ENCODE data around the gene SYT2. TPM values are rescaled to one million over a fixed set of nuclear protein-coding genes. Genes with fewer than 3 reads are reported as not detected.
A peak's percentile ranks its signal among the peaks of the same experiment; 100 is the strongest.

Gene SYT2
- total RNA-seq, 1 experiment from 2014 or later, result not detected

DNA sequence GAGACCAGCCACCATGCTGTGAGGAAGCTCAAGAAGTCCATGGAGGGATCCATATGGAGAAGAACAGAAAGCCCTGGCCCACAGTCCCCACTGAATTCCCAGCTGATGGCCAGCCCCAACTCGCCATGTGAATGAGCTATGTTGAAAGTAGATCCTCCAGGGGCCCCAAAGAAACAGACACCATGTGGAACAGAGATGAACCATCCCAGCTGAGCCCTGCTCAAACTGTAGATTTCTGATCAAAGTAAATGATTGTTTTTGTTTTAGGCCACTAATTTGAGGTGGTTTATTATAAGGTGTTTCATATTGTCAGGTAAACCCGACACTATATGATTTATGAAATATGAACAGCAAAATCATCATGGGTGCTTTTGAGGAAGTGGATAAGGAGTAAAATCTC is 32.8 kb downstream of the SYT2 start:
- DNase-seq (ENCODE audit: low read depth), result no peak

DNA sequence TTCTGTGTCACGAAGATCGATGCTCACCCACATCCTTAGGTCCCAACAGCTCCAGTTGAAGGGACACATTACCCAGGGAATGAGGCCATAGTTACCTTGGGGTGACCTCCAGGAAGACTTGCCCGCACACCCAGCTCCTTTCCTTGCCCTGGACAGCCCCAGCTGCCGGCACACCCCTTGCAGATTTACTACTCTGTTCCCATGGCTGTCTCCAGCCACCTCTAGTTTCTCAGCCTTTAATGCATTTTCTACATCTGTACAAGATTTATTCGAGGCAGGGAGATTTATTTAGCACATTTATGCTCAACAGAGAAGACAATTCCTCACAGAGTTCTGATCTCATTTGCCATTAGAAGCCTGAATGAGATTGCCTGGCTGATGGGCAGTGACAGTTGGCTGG is 36.7 kb downstream of the SYT2 start:
- no peak for DNase-seq (ENCODE audit: low read depth)

DNA sequence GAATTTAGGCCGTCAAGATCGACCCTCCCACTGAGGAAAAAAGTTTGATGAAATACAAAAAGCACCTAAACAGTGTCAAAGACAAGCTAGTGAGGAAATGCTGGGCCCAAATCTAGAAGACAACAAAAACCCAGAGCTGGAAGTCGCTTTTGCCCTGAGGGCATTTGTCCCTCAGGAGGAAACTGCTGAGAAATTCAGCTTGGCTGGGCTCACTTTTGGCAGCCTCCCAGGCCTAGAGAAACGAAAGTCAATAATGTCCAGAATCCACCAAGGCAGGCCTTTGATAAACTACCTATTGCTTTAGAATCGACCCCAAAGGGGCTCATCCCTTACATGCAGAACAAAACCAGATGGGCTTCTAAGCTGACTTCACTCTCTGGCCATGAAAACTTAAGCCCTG is 38.9 kb downstream of the SYT2 start:
- DNase-seq (ENCODE audit: low read depth), result peak; percentile 48

DNA sequence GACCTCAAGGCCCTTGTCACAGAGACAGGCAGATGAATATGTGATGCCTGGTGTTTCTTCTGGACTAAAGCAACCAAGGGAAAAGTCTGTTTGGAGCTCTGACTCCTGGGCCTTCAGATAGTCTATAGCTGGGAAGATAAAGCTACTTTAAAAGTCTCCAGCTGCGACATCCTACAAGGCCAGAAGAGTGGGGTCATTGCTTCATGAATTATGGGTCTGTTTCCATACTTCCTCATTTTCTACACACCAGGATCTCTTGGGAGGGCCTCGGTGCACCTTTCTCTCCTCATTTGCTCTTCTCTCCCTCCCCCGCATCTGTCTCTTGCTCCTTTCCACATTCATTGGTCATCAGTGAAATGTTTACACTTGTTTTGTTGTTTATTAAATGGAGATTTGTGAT is 44.8 kb downstream of the SYT2 start:
- DNase-seq (ENCODE audit: low read depth), result no peak

DNA sequence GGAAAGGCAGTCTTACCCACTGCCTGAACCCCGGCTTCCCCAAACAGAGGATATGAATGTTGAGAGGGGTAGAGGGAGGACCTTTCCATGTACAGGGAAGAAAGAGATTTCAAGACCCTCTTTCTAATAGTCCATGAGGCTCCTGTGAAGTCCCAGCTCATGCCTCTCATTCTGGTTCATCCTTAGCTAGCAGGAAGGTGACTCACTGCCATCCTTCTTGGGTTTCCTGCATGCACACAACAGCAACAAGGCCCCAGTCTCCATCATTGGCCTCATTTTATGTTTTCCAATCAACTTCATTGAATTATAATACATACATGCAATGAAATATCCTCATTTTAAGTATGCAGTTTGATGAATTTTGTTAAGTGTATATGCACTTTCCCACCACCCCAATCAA is 46.2 kb downstream of the SYT2 start:
- peak; percentile 55 for DNase-seq (ENCODE audit: low read depth)

DNA sequence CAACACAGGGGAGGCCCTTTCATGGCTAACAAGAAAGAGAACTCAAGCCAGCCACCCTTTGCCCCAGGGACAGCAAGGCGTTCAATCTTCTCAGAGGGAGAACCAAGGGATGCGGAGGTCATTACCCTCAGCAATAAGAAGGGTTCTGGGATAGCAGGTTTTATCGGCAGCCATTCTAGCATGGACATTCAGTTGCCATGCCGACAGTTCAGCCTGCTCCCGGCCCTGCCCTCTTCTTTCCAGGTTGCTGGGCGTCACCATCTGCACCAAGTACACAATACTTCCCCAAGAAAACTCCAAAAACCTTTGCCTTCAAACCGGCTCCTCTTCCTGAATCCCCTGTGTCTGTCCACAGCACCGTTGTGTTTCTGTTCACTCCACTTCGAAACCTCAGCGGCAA is 47.1 kb downstream of the SYT2 start:
- no peak for DNase-seq (ENCODE audit: low read depth)

DNA sequence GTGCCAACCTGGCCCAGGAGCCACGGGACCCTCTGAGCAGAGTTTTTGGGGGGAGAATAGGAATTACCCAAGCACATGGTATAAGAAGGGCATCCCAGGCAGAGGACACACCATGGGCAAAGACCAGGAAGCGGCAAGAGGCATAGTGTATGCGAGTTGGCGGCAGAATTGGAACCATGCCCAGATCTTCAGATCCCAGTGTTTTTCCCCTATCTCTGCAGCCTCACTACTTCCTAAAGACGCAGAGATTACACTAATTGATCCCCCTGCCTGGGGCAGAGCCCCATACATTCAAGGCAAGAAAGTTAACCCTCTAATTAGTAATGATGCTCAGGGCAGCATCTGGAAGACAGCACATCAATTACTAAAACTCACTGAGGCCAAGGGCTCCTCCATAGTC is 48.2 kb downstream of the SYT2 start:
- DNase-seq (ENCODE audit: low read depth), result no peak

DNA sequence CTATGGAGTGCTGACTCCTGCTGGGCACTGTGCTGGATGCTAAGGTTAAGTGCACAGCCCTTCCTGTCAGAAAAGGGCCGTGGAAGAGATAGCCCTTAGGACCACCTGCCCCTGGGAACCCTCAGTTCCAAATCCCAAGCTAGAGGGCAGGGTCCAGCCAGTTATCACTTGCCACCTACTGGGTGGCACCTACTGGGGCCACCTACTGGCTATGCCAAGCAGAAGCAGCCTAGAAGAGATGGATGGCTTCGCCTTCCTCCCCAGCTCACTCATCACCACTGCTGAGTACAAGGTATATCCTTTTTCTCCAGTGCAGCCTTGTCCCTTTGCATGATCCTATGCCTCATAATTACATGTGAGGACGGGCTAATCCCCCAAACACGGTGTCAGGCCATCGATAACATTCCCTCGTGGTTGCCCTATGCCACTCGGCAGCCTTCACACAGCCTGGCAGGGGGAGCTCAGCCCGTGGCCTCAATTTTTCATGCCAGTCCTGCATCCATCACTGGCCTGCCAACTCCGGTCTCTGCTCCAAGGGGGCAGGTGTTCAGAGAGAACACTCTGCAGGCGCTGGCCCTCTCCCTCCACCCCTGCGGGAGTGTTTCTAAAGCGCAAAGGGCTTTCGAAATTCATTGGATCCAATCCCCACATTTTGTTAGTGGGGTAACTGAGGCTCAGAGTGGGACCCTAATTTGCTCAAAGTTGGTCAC is 49.0 kb downstream of the SYT2 start:
- peak; percentile 22 for DNase-seq (ENCODE audit: low read depth)

DNA sequence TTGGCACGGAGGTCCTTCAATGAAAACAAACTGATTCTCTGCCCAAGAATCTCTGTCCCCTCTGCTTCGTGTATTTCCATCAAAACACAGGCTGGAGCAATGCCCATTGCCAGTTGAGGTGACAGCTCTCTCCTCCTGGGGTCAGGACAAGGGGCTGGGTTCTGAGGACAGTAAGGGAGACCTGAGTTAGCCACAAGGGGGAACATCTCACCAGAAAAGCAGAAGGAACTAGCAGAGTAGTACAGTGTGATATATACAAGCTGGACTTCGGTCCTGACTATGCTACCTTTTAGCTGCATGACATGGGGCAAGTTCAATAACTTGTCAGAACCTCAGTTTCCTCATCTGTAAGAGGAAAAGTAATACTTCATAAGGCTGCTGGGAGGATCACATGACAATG is 50.3 kb downstream of the SYT2 start:
- no peak for DNase-seq (ENCODE audit: low read depth)

DNA sequence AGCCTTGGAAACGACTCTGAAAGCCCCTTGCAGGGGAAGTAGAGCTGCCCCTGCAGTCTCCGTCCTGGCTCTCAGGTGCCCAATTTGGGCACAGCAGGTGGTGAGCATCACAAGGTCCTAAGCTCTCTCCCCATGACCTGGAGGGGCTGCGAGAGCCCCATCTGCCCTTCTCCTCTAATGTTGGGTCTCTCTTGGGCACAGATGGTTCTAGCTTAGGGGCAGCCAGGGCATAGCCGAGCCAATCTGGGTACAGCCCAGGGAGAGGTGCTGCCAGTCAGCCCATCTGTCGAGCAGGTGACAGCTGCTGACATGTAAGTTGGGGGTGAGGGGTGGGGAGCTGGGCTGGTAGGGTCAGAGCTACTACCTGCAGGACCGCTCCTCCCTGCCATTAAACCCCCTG is 50.7 kb downstream of the SYT2 start:
- no peak for DNase-seq (ENCODE audit: low read depth)

DNA sequence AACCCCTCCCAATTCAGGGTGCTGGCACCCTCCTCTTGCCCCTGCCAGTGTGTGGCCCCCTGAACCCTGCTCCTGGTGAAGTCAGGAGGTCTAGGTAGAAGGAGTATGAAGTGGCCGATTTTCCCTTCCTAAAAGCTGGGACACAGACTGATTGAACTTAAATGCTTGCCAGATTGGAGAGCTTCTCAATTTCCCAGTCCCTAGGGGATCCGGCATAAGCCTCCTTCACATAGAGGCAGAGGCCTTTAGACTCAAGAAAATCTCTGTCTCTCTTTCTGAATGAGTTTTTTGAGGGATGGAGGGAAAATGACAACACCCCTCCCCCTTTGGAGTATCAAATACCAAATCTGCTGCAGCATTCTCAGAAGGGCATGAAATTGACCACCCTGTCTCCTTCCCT is 51.5 kb downstream of the SYT2 start:
- DNase-seq (ENCODE audit: low read depth), result no peak

DNA sequence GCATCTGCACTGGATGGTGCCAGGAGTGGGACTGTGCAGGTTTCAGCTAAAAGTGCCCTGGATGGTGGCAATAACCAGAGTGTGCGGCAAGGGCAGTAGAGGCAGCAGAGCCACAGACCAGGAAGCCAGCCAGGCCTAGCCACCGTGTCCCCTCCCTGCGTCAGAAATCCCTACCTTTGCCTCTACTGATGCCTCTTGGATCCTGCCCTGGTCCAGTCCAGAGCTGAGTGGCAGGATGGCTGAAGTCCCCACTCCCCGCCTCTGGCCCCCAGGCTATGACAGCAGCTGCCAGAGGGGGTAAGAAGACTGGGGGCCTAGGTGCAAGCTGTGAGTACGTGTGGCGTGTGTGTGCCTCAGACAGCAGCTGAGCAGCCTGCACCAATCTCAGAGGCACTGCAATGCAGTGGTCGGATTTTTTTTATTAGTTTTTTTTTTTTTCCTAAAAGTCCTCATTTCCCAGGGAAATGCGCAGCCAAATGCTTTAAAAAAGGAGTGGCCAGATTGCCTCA is 51.9 kb downstream of the SYT2 start:
- no peak for DNase-seq (ENCODE audit: low read depth)

DNA sequence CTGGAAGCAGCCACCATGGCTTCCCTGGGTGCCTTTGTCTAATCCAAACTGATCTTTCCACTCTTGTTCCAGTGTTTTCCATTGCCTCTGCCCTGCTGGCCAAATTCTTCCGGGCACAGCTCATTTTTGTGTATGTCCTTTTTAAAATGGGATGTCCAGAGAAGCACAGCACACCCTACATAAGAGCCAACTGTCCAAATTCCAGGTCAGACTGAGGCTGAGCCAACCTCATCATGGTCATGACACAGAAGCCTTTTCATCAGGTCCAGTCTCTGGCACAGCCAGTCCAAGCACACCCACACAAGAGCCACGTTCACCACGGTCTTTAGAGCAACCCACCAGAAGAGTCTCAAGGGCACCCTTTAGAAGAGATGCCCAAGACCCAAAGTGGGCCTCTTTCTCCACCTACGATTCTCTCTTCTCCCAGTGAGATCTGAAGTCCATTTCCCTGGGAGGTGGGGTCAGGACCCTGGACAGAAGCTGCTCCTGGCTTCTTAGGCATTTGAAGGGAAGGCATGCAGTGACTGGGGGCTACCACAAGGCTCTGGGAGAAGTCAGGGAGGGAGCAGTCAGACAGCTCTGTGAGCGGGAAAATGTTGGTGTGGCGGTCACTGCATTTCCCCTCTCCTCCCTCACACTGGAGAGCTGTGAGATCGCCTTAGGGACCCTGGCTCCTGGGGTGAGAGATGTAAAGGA is 53.2 kb downstream of the SYT2 start:
- peak; percentile 47 for DNase-seq (ENCODE audit: low read depth)

DNA sequence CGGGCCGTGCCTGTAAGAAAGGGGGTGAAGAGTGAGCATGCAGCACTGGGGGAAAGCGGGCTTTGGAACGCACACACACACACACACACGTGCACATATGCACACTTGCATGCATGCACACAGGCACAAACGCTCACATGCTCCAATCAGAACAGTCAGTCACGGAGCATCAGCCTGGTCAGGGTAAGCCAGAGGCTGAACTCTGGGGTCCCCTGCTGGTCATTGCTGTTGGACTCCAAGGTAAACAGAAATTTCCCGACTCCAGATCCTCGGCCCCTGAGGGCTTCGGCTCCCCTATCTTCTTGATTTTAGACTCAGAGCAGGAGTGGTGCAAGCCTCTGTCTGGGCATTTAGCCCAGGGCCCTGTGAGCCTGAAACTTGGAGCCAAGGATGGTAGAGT is 54.2 kb downstream of the SYT2 start:
- peak; percentile 31 for DNase-seq (ENCODE audit: low read depth)

DNA sequence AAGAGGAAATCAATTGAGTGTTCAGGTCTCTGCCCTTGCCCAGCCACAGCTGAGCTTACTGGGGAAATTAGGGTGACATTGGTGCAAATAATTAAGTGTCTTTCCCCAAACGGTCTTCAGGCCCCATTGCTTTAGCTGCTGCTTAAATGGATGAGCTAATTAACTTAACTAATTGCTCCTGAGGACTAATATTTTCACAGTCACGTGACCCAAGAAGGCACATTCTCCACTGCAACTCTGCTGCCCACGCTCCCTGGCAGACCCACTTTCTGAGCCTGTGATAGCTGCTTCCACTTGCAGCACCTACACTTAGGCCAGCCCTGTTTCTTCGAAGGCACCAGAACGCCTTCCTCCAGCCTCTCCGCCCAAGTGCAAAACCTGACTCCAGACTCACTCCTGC is 56.2 kb downstream of the SYT2 start:
- DNase-seq (ENCODE audit: low read depth), result no peak

DNA sequence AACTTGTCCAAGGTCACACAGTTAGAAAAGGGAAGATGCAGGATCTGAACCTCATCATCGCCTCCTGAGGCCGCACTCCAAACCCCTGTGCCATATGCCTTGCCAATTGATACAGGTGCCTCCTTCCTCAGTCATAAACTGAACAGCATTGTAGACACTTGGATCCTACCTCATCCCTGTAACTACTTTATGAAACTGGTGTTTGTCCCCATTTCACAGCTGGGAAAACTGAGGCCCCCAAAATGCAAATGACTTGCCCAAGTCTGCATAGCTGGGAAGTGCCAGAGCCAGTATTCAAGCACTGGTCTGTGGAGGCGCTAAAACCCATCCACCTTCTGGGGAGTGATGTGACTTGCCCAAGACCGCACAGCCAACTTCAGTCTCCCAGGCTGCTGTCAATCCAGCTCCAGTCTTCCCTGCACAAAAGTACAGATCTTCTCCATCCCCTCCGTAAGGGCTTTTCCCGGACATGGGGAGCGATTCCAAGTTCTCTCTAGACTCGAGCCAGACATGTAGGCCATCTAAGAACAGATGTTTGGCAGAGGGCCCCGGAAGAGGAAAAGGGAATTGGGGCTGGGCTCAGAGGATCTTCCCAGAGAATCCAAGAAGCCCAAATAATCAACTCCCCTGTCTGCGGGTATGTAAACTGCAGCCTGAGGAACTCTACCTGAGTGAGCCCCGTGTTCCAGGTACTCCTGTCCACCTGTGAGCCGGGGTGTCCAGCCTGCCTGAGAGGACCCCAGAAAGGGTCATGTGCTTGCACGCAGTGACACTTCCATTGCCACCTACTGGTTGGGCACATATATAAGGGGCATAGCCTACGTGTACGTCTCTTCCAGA is 60.5 kb downstream of the SYT2 start:
- no peak for DNase-seq (ENCODE audit: low read depth)

DNA sequence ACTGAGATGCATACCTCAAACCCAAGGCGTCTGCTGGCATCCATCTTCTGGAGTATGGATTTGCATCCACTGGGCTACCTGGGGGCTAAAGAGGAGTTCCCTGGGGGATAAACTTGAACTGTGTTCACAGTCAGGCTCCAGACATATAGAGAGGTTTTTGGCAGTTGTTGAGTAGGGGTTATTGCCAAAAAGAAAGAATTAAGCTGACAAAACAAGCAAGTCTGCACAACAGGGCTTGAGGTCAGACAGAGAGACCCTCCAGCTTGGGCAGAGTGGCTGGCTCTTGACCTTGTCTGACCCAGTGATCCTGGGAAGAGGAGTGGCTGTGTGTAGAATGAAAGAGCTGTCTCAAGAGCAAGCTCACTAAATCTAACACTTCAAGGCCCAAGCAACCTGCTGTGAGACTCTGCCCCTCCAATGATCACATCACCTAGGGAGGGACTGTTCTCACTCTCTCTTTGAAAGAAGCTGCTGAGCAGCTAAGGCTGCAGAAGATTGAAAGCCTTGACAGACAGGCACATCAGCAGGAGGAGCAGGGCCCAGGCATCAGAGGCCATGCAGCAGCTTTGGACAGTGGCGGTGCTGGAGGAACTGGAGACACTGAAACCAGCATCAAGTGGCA is 61.5 kb downstream of the SYT2 start:
- DNase-seq (ENCODE audit: low read depth), result no peak

DNA sequence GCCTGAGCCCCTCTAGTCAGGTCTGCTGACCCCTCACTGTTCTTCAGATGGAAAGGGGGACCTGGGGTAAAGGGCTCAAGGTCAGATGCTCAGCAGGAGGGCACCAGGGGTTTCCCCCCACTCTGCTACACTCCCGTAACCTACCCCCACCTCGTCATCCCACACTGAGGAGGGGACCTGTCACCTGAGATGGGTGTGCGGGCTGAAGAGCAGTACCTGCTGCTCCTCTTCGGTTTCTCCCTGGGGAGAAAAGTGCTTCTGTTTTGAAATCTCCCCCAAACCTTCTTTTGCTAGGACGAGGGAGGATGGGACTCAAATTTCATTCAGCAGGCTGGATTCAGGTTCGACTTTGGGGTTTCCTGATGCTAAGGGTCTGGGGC is 65.2 kb downstream of the SYT2 start:
- DNase-seq (ENCODE audit: low read depth), result no peak

DNA sequence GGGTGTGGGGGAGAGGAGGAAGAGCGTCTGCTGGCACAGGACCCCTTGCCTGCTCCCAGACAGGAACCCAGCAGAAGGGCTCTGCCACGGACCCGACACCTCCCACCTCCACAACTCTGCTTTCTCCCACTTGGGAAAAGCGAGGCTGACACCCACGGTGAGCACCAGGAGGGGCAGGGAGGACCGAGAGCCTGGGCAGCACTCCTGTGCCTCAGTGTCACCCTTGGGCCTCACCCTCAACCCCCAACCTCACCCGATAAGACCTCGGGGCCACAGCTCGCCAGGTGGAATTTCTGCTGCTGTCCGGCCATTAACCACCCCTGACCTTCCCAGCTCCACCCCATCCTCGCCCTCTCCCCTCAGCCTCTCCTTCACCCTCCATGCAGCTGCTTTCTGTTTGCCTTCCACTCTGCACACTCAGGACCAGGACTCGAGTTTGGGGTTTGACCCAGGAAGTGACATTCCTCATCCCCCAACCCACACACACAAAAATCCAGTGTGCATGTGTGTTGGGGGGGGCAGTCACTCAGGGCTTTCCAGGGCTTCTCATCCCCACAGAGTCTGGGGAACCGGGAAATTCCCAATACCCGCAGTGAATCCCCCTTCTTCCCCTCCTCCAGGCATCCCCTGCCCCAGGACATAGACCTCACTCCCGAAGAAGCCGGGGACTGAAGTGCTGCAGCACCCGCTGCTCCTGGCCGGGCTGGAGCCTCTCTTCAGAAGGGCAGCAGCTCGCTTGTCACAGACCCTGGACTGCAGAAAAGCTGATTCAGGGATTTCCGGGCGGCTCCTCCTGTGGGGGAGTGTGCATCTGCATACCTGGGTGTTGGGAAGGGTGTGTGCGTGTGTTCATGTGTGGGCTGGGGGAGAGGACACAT is 65.8 kb downstream of the SYT2 start:
- DNase-seq (ENCODE audit: low read depth), result no peak

DNA sequence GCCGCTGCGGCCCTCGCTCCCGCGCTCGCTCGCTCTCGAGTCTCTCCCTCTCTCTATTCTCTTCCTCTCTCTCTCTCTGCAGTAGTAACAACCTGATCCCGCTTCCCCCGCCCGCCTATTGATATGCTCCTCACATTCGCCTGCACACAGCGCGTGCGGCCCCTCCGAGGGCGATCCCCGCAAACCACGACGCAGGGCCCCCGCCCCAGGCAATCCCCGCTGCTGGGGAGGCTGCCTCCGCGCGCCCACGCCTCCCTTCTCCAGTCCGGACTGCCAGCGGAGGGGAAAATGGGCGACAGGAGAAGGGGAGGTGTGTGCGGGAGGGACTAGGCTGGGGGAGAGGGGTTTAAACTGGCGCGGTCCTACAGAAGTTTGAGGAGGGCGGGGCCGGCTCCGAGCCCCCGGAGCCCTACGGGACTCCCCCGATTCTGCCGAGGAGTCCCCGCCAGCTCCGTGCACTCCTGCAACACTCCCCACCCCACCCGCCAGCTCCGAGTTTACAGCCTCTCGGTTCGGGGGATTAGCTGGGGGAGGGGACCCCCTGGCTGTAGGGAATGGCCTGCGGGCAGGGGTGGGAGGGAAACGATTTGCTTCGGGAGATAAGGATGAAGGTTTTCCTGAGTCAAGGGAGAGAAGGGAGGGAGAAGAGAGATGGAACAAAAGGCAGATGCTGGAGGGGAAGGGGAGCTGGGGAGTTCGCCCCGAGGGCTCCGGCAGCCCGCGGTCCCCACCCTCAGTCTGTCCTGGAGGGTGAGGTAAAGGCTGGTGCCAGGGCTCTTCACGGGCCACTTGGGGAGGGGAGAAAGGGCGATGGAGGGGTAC is 66.6 kb downstream of the SYT2 start:
- DNase-seq (ENCODE audit: low read depth), result peak; percentile 25
